ENCODE measurements around the gene CITED1. TPM values are rescaled to one million over a fixed set of nuclear protein-coding genes. Genes with fewer than 3 reads are reported as not detected.
A peak's percentile ranks its signal among the peaks of the same experiment; 100 is the strongest.

The CITED1 gene
- total RNA-seq, 5 donors from 2014 or later (not counting 1 experiment from before 2014, with no cell fraction given) = not detected

- H3K9me3 Mint-ChIP-seq = no peaks in the 10 kb centered on the region
- H3K9me3 ChIP-seq = no peaks in the 10 kb centered on the region
- ATAC-seq (replicated peaks in 1 of 4) (no peak), DNase-seq (no peak)
- POLR2A ChIA-PET = no interaction called here
- no peak overlapping the region for H3K4me3 Mint-ChIP-seq
- no peak overlapping the region for H3K27ac ChIP-seq (ENCODE audit: low read length)
- no peaks in the 10 kb centered on the region for H3K4me1 Mint-ChIP-seq
- no CpG with 5 or more reads among the region's 1 CpG for WGBS (ENCODE audit: insufficient coverage)
- H3K27me3 ChIP-seq (replicated peaks in 1 of 2; ENCODE audit: control insufficient read depth in 2 of 2, extremely low read depth in 1 of 2, insufficient read depth in 2 of 2, low read length in 1 of 2) = peaks cover 0 to 13% of the 10 kb centered on the region in 2 experiments
- CTCF ChIA-PET = interaction anchor here in 1 of 2 donors (0.6 to 0.7 kb wide), 2 partner anchors 26 to 1944 kb away, joined by 5 to 6 read pairs; no protein-coding TSS in a partner anchor
- H3K27me3 Mint-ChIP-seq = peaks cover 33 to 74% of the 10 kb centered on the region in 2 donors
- H3K36me3 Mint-ChIP-seq = no peaks in the 10 kb centered on the region
- no peak overlapping the region for H3K4me3 ChIP-seq (ENCODE audit: control insufficient read depth in 1 of 2, extremely low read depth in 1 of 2, low read length in 1 of 2)
- H3K4me1 ChIP-seq (ENCODE audit: control insufficient read depth in 1 of 2, extremely low read depth in 1 of 2, insufficient read depth in 2 of 2, low read length in 2 of 2) = no peaks in the 10 kb centered on the region
- H3K36me3 ChIP-seq (ENCODE audit: control insufficient read depth in 2 of 2, extremely low read depth in 1 of 2, insufficient read depth in 1 of 2, low read length in 1 of 2) = no peaks in the 10 kb centered on the region
- H3K27ac Mint-ChIP-seq = no peak overlapping the region
These were observed 11.2 kb downstream of the CITED1 start for GRCh38 chrX:72294497-72294896.

GRCh38 chrX:72282302-72282701, 23.4 kb downstream of the CITED1 start:
- CTCF ChIA-PET = no interaction called here
- DNase-seq = no peak
- no peak overlapping the region for H3K27ac Mint-ChIP-seq

GRCh38 chrX:72280321-72280845, 25.3 kb downstream of the CITED1 start:
- Mint-ChIP-seq H3K4me3 (no peak overlapping the region), H3K4me1 (peaks cover 10% of the 10 kb centered on the region in 3 donors), H3K9me3 (no peaks in the 10 kb centered on the region), H3K36me3 (peaks cover 5% of the 10 kb centered on the region), H3K27ac (no peak overlapping the region), H3K27me3 (peaks cover 10 to 26% of the 10 kb centered on the region in 2 donors)
- H3K36me3 ChIP-seq (ENCODE audit: control insufficient read depth in 2 of 2, extremely low read depth in 1 of 2, insufficient read depth in 1 of 2, low read length in 1 of 2) = peaks cover under 1 to 3% of the 10 kb centered on the region in 2 donors
- ATAC-seq (replicated peaks in 1 of 4) (no peak), DNase-seq (no peak)
- peaks cover 0 to 2% of the 10 kb centered on the region in 2 experiments for H3K27me3 ChIP-seq (replicated peaks in 1 of 2; ENCODE audit: control insufficient read depth in 2 of 2, extremely low read depth in 1 of 2, insufficient read depth in 2 of 2, low read length in 1 of 2)
- H3K4me3 ChIP-seq (ENCODE audit: control insufficient read depth in 1 of 2, extremely low read depth in 1 of 2, low read length in 1 of 2) = no peak overlapping the region
- ChIA-PET POLR2A (interaction anchor here in 1 of 2 donors (0.7 kb wide), 1 partner anchor 1110 kb away, joined by 4 read pairs; no protein-coding TSS in a partner anchor), CTCF (no interaction called here)
- H3K27ac ChIP-seq (ENCODE audit: low read length) = no peak overlapping the region
- WGBS (ENCODE audit: insufficient coverage) = 50% methylated on average over 1 of the region's 5 CpGs
- peaks cover 11 to 12% of the 10 kb centered on the region in 2 experiments for H3K4me1 ChIP-seq (ENCODE audit: control insufficient read depth in 1 of 2, extremely low read depth in 1 of 2, insufficient read depth in 2 of 2, low read length in 2 of 2)
- H3K9me3 ChIP-seq = no peaks in the 10 kb centered on the region

More at GRCh38 chrX:72282302-72282701, 23.4 kb downstream of the CITED1 start:
- POLR2A ChIA-PET = interaction anchor here in 1 of 2 donors (0.6 kb wide), 1 partner anchor 18 kb away, joined by 4 read pairs; no protein-coding TSS in a partner anchor
- peaks cover 0 to 2% of the 10 kb centered on the region in 2 experiments for H3K27me3 ChIP-seq (replicated peaks in 1 of 2; ENCODE audit: control insufficient read depth in 2 of 2, extremely low read depth in 1 of 2, insufficient read depth in 2 of 2, low read length in 1 of 2)
- WGBS (ENCODE audit: insufficient coverage) = no CpG with 5 or more reads among the region's 1 CpG
- no peaks in the 10 kb centered on the region for H3K9me3 Mint-ChIP-seq
- H3K4me3 ChIP-seq (ENCODE audit: control insufficient read depth in 1 of 2, extremely low read depth in 1 of 2, low read length in 1 of 2) = no peak overlapping the region
- no peak overlapping the region for H3K4me3 Mint-ChIP-seq
- H3K27ac ChIP-seq (ENCODE audit: low read length) = no peak overlapping the region
- ATAC-seq (replicated peaks in 1 of 4) = no peak
- H3K27me3 Mint-ChIP-seq = peaks cover 10 to 30% of the 10 kb centered on the region in 2 donors
- H3K4me1 Mint-ChIP-seq = peaks cover 0 to 2% (median under 1%) of the 10 kb centered on the region in 3 donors
- no peaks in the 10 kb centered on the region for H3K9me3 ChIP-seq
- H3K36me3 ChIP-seq (ENCODE audit: control insufficient read depth in 2 of 2, extremely low read depth in 1 of 2, insufficient read depth in 1 of 2, low read length in 1 of 2) = no peaks in the 10 kb centered on the region
- H3K36me3 Mint-ChIP-seq = no peaks in the 10 kb centered on the region
- peaks cover under 1 to 2% of the 10 kb centered on the region in 2 experiments for H3K4me1 ChIP-seq (ENCODE audit: control insufficient read depth in 1 of 2, extremely low read depth in 1 of 2, insufficient read depth in 2 of 2, low read length in 2 of 2)

GRCh38 chrX:72276478-72276953, 29.2 kb downstream of the CITED1 start:
- Mint-ChIP-seq H3K4me3 (peak overlapping the region; percentile 88 to 89 (median 89)), H3K36me3 (peaks cover 37% of the 10 kb centered on the region), H3K27ac (peak overlapping the region; percentile 93), H3K4me1 (peaks cover 45 to 49% (median 49%) of the 10 kb centered on the region in 3 donors), H3K9me3 (no peaks in the 10 kb centered on the region), H3K27me3 (peaks cover 10 to 15% of the 10 kb centered on the region in 2 donors)
- ChIA-PET CTCF (interaction anchor here (0.6 to 1.4 kb wide), 10 partner anchors 9 to 1424 kb away, joined by 3 to 9 read pairs (median 3); partner anchors contain the start of genes ERCC6L (in 1 of the 2), NAP1L2 (in 1 of the 2) and PIN4 (in 1 of the 2)), POLR2A (interaction anchor here (0.6 to 1.4 kb wide), 5 partner anchors 8 to 169 kb away, joined by 3 to 12 read pairs (median 4); partner anchors contain the start of genes ERCC6L (in 2 of the 2) and PIN4 (in 1 of the 2))
- H3K27me3 ChIP-seq (replicated peaks in 1 of 2; ENCODE audit: control insufficient read depth in 2 of 2, extremely low read depth in 1 of 2, insufficient read depth in 2 of 2, low read length in 1 of 2) = peaks cover 0 to 2% of the 10 kb centered on the region in 2 experiments
- DNase-seq (peak in 2 of 35 experiments; percentile 4 to 14), ATAC-seq (replicated peaks in 1 of 4) (peak in 2 of 4 experiments; percentile 7 to 8)
- H3K4me3 ChIP-seq (ENCODE audit: control insufficient read depth in 1 of 2, extremely low read depth in 1 of 2, low read length in 1 of 2) = peak overlapping the region; percentile 86 to 92
- peaks cover 10 to 39% of the 10 kb centered on the region in 2 donors for H3K36me3 ChIP-seq (ENCODE audit: control insufficient read depth in 2 of 2, extremely low read depth in 1 of 2, insufficient read depth in 1 of 2, low read length in 1 of 2)
- H3K4me1 ChIP-seq (ENCODE audit: control insufficient read depth in 1 of 2, extremely low read depth in 1 of 2, insufficient read depth in 2 of 2, low read length in 2 of 2) = peaks cover 25 to 27% of the 10 kb centered on the region in 2 experiments
- peak overlapping the region; percentile 87 for H3K27ac ChIP-seq (ENCODE audit: low read length)
- no peaks in the 10 kb centered on the region for H3K9me3 ChIP-seq
- 2% methylated on average over 8 of the region's 18 CpGs for WGBS (ENCODE audit: insufficient coverage)

GRCh38 chrX:72274526-72274925, 31.2 kb downstream of the CITED1 start:
- H3K27ac Mint-ChIP-seq = peak overlapping the region; percentile 93
- Histone ChIP-seq H3K27me3 (replicated peaks in 1 of 2; ENCODE audit: control insufficient read depth in 2 of 2, extremely low read depth in 1 of 2, insufficient read depth in 2 of 2, low read length in 1 of 2) (no peaks in the 10 kb centered on the region), H3K4me3 (ENCODE audit: control insufficient read depth in 1 of 2, extremely low read depth in 1 of 2, low read length in 1 of 2) (no peak overlapping the region), H3K27ac (ENCODE audit: low read length) (peak overlapping the region; percentile 87), H3K36me3 (ENCODE audit: control insufficient read depth in 2 of 2, extremely low read depth in 1 of 2, insufficient read depth in 1 of 2, low read length in 1 of 2) (peaks cover 17 to 52% of the 10 kb centered on the region in 2 donors), H3K4me1 (ENCODE audit: control insufficient read depth in 1 of 2, extremely low read depth in 1 of 2, insufficient read depth in 2 of 2, low read length in 2 of 2) (peaks cover 25 to 36% of the 10 kb centered on the region in 2 experiments), H3K9me3 (no peaks in the 10 kb centered on the region)
- peaks cover 3 to 8% of the 10 kb centered on the region in 2 donors for H3K27me3 Mint-ChIP-seq
- DNase-seq = peak in 1 of 35 experiments; percentile 12
- CTCF ChIA-PET = interaction anchor here in 1 of 2 donors (0.6 kb wide), 1 partner anchor 51 kb away, joined by 8 read pairs; no protein-coding TSS in a partner anchor
- no peak for ATAC-seq (replicated peaks in 1 of 4)
- no peaks in the 10 kb centered on the region for H3K9me3 Mint-ChIP-seq
- peaks cover 40% of the 10 kb centered on the region for H3K36me3 Mint-ChIP-seq
- POLR2A ChIA-PET = no interaction called here
- WGBS (ENCODE audit: insufficient coverage) = 0% methylated on average over 2 of the region's 5 CpGs
- H3K4me3 Mint-ChIP-seq = peak overlapping the region; percentile 88 to 89 (median 89)
- peaks cover 47 to 67% (median 61%) of the 10 kb centered on the region in 3 donors for H3K4me1 Mint-ChIP-seq

DNA sequence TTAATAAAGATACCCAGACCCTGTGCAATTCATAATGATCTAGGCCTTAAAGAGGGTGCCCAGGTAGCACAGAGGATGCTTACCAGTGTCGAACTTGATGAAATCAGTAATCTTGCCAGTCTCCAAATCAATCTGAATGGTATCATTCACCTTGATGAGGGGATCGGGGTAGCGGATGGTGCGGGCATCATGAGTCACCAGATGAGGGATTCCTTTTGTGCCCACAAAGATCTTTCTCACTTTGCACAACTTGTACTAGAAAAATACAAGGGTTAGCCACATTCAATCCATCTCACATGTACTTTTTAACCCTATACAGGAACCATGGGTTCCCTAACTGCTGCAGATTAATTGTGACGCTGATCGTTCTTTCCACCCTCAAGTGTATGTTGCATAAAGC, 32.0 kb downstream of the CITED1 start:
- no peaks in the 10 kb centered on the region for H3K9me3 Mint-ChIP-seq
- H3K27me3 Mint-ChIP-seq = no peaks in the 10 kb centered on the region
- peaks cover 41% of the 10 kb centered on the region for H3K36me3 Mint-ChIP-seq
- WGBS (ENCODE audit: insufficient coverage) = no CpG with 5 or more reads among the region's 6 CpGs
- ATAC-seq (replicated peaks in 1 of 4) (no peak), DNase-seq (peak in 1 of 35 experiments; percentile 18)
- H3K4me1 Mint-ChIP-seq = peaks cover 47 to 67% (median 61%) of the 10 kb centered on the region in 3 donors
- ChIA-PET POLR2A (interaction anchor here in 1 of 2 donors (0.6 kb wide), 1 partner anchor 175 kb away, joined by 7 read pairs; no protein-coding TSS in a partner anchor), CTCF (no interaction called here)
- Histone ChIP-seq H3K4me3 (ENCODE audit: control insufficient read depth in 1 of 2, extremely low read depth in 1 of 2, low read length in 1 of 2) (no peak overlapping the region), H3K27ac (ENCODE audit: low read length) (peak overlapping the region; percentile 87), H3K36me3 (ENCODE audit: control insufficient read depth in 2 of 2, extremely low read depth in 1 of 2, insufficient read depth in 1 of 2, low read length in 1 of 2) (peaks cover 17 to 57% of the 10 kb centered on the region in 2 donors), H3K27me3 (replicated peaks in 1 of 2; ENCODE audit: control insufficient read depth in 2 of 2, extremely low read depth in 1 of 2, insufficient read depth in 2 of 2, low read length in 1 of 2) (no peaks in the 10 kb centered on the region), H3K9me3 (no peaks in the 10 kb centered on the region), H3K4me1 (ENCODE audit: control insufficient read depth in 1 of 2, extremely low read depth in 1 of 2, insufficient read depth in 2 of 2, low read length in 2 of 2) (peaks cover 25 to 36% of the 10 kb centered on the region in 2 experiments)
- peak overlapping the region; percentile 88 to 89 (median 89) for H3K4me3 Mint-ChIP-seq
- H3K27ac Mint-ChIP-seq = peak overlapping the region; percentile 93
